Endothelial cell of umbilical vein (primary cell): Measurements from ENCODE around the gene NEU1. TPM values are rescaled to one million over a fixed set of nuclear protein-coding genes. Genes with fewer than 3 reads are reported as not detected.
A peak's percentile ranks its signal among the peaks of the same experiment; 100 is the strongest.

Experiments used
- BruUV-seq: library from RNA; stranded (reverse); fragments of 400-500 nt; replicated peaks from 2 replicates; lab custom pipeline; 2021; lab: Mats Ljungman, UMichigan
- CTCF ChIA-PET: fragments of 300-600, 350-600 bp; sonication (Branson Sonifier 250); formaldehyde crosslinking; loops from one replicate; lab custom pipeline; 2021; ENCODE audit warnings: antibody characterized with exemption, inconsistent platforms; lab: Charles Lee
- POLR2A ChIA-PET: fragments of 300-600, 350-600 bp; sonication (Branson Sonifier 250); formaldehyde crosslinking; loops from one replicate; lab custom pipeline; 2021; ENCODE audit warnings: antibody characterized with exemption, inconsistent platforms; lab: Charles Lee
- DNase-seq: peaks from one replicate; pipeline ENCODE4 v3.0.0-alpha.2; 2011; ENCODE audit warnings: low read depth, low spot score
- FAIRE-seq: peaks from 2 replicates; lab custom pipeline; 2011; peaks lifted over from hg19 to GRCh38; lab: Jason Lieb, UNC
- H2AFZ ChIP-seq: 2 replicates; pipeline ENCODE4 v1.6.0; 2012; ENCODE audit warnings: low read depth, low read length, control low read depth, inconsistent platforms
- H3K27ac ChIP-seq: 2 replicates; pipeline ENCODE4 v1.5.1; 2011; ENCODE audit warnings: low read depth, mild to moderate bottlenecking, control low read depth, low read length, moderate library complexity; ENCODE audit not compliant: insufficient read depth
- H3K27me3 ChIP-seq, 2 experiments: 2 replicates each; pipeline versions ENCODE4 v1.6.0 to v1.6.1; 2011; ENCODE audit warnings: low read length in 2 of 2, mixed read lengths in 1 of 2; ENCODE audit not compliant: control insufficient read depth in 2 of 2, insufficient read depth in 2 of 2
- H3K36me3 ChIP-seq, 2 experiments: 2 replicates in 1 of 2; 3 replicates in 1 of 2; pipeline ENCODE4 v1.5.1; 2011; ENCODE audit warnings: low read length in 2 of 2, mild to moderate bottlenecking in 1 of 2, moderate library complexity in 1 of 2; ENCODE audit not compliant: control insufficient read depth in 2 of 2, insufficient read depth in 2 of 2; ENCODE audit errors: extremely low read depth in 1 of 2
- H3K4me1 ChIP-seq: 3 replicates; pipeline ENCODE4 v1.5.1; 2011; ENCODE audit warnings: mild to moderate bottlenecking, low read length; ENCODE audit not compliant: control insufficient read depth, insufficient read depth; ENCODE audit errors: extremely low read depth
- H3K4me2 ChIP-seq: 2 replicates; pipeline ENCODE4 v1.6.1; 2011; ENCODE audit warnings: low read length, control low read depth, mixed read lengths; ENCODE audit not compliant: insufficient read depth
- H3K4me3 ChIP-seq, 3 experiments: fragments of 200-600 bp in 1 of 3; sonication (generic), shearing (Covaris generic) in 1 of 3; replicated peaks in 1 of 3; 2 replicates each; pipeline ENCODE4 v1.5.1; 2011 to 2016; ENCODE audit warnings: control low read depth in 3 of 3, low read length in 3 of 3, mild to moderate bottlenecking in 2 of 3, inconsistent platforms in 1 of 3, low read depth in 1 of 3, moderate library complexity in 1 of 3; ENCODE audit not compliant: insufficient read depth in 1 of 3
- H3K79me2 ChIP-seq: 2 replicates; pipeline ENCODE4 v1.6.0; 2012; ENCODE audit warnings: low read length, inconsistent platforms; ENCODE audit not compliant: control insufficient read depth, insufficient read depth
- H3K9ac ChIP-seq: replicated peaks from 2 replicates; pipeline ENCODE3; 2011; ENCODE audit warnings: low read length, control low read depth; ENCODE audit not compliant: insufficient read depth; ENCODE audit errors: extremely low read depth
- H3K9me1 ChIP-seq: replicated peaks from 3 replicates; pipeline ENCODE4 v1.6.0; 2011; ENCODE audit warnings: mild to moderate bottlenecking, low read length; ENCODE audit not compliant: control insufficient read depth, insufficient read depth; ENCODE audit errors: extremely low read depth
- H3K9me3 ChIP-seq: replicated peaks from 2 replicates; pipeline ENCODE4 v1.5.1; 2012; ENCODE audit warnings: low read length, inconsistent platforms; ENCODE audit not compliant: control insufficient read depth, insufficient read depth
- H4K20me1 ChIP-seq: replicated peaks from 2 replicates; pipeline ENCODE3; 2011; ENCODE audit warnings: mild to moderate bottlenecking, low read length; ENCODE audit not compliant: control insufficient read depth, insufficient read depth; ENCODE audit errors: extremely low read depth
- EZH2 ChIP-seq: IDR thresholded peaks from 2 replicates; pipeline ENCODE4 v1.6.1; 2012; ENCODE audit warnings: borderline replicate concordance, low read depth, mild to moderate bottlenecking, moderate library complexity, low read length, inconsistent platforms; ENCODE audit not compliant: severe bottlenecking
- FOS ChIP-seq: IDR thresholded peaks from 2 replicates; pipeline ENCODE4 v1.6.1; 2011; ENCODE audit warnings: mild to moderate bottlenecking, low read length, moderate library complexity, borderline replicate concordance; ENCODE audit not compliant: insufficient read depth
- JUN ChIP-seq: IDR thresholded peaks from 2 replicates; pipeline ENCODE4 v1.6.1; 2011; ENCODE audit warnings: borderline replicate concordance, low read depth; ENCODE audit not compliant: insufficient read length, insufficient read depth
- MAX ChIP-seq: IDR thresholded peaks from 2 replicates; pipeline ENCODE4 v1.6.1; 2011; ENCODE audit not compliant: insufficient read depth, insufficient read length
- MYC ChIP-seq: IDR thresholded peaks from one replicate; pipeline ENCODE4 v1.6.1; 2011; ENCODE audit warnings: mild to moderate bottlenecking, low read depth, low read length
- POLR2A ChIP-seq: IDR thresholded peaks from 2 replicates; pipeline ENCODE4 v1.6.1; 2012; ENCODE audit warnings: low read depth, mild to moderate bottlenecking, control low read depth, low read length
- POLR2AphosphoS5 ChIP-seq: IDR thresholded peaks from 2 replicates; pipeline ENCODE4 v1.6.1; 2012; ENCODE audit warnings: low read depth, mild to moderate bottlenecking, control low read depth, low read length, moderate library complexity; ENCODE audit not compliant: insufficient read depth
- dilution Hi-C: fragments of 300-500 bp; cut with MboI; formaldehyde crosslinking; loops from one replicate; pipeline ENCODE4 v1.15.0; 2019; ENCODE audit warnings: low sequenced_read_pairs; ENCODE audit not compliant: extremely low pct_ligation_motif_present
- intact Hi-C: fragments of 100-400 bp; cut with micrococcal nuclease; formaldehyde crosslinking; loops from one replicate; pipeline ENCODE4 v1.10.0; 2022
- polyA plus RNA-seq, 4 experiments: library from polyadenylated mRNA; depleted of rRNA in 3 of 4; stranded (reverse) in 3 of 4; unstranded in 1 of 4; fragments of >200 nt; gene quantifications; 2 replicates each; pipeline versions ENCODE4 v1.2.1 to v1.2.3, GENCODE V29; 2011 to 2012; ENCODE audit warnings: missing spikeins in 1 of 4
- total RNA-seq: library from RNA; stranded (reverse); gene quantifications from 2 replicates; pipeline ENCODE4 v1.2.3, GENCODE V29; 2021
- TF ChIP-seq, protein P1 (sequence below), 2 donors: IDR thresholded peaks; 1 replicate in 1 of 2; 2 replicates in 1 of 2; pipeline ENCODE4 v1.5.1; 2011; ENCODE audit warnings: low read length in 2 of 2, mild to moderate bottlenecking in 2 of 2, moderate library complexity in 2 of 2, control low read depth in 1 of 2, inconsistent platforms in 1 of 2, low read depth in 1 of 2; ENCODE audit not compliant: insufficient read depth in 1 of 2; ENCODE audit errors: extremely low read depth in 1 of 2

NEU1 gene
- total and polyA plus RNA-seq, 2 donors (not counting 3 experiments of a cell fraction or from before 2014, with no cell fraction given) = 62.8 to 111 TPM

- peaks cover 21% of the 10 kb centered on the region for H3K4me1 ChIP-seq
- FAIRE-seq (no peak), DNase-seq (peak; percentile 96)
- peak overlapping the region; percentile 14 for H2AFZ ChIP-seq
- peak overlapping the region; percentile 30 for H3K9ac ChIP-seq
- POLR2A ChIA-PET = interaction anchor here (0.6 to 2.3 kb wide), 13 partner anchors 8 to 156 kb away, joined by 3 to 43 read pairs (median 4); partner anchors contain the start of genes HSPA1B, LSM2, MSH5 and NEU1
- H3K36me3 ChIP-seq = no peaks in the 10 kb centered on the region
- H4K20me1 ChIP-seq = no peaks in the 10 kb centered on the region
- H3K9me1 ChIP-seq = no peaks in the 10 kb centered on the region
- H3K4me2 ChIP-seq = peak overlapping the region; percentile 54
- CTCF ChIA-PET = interaction anchor here (0.6 to 3.3 kb wide), 10 partner anchors 8 to 133 kb away, joined by 3 to 18 read pairs (median 4); partner anchors contain the start of genes HSPA1B, LSM2, LY6G5C and VARS1
- no peaks in the 10 kb centered on the region for H3K9me3 ChIP-seq
- TF ChIP-seq JUN (no peak), FOS (no peak), MAX (no peak), EZH2 (no peak), POLR2AphosphoS5 (no peak), POLR2A (peak; percentile 18)
- BruUV-seq = no TSS peak
- H3K27me3 ChIP-seq = no peaks in the 10 kb centered on the region
- peaks cover 16% of the 10 kb centered on the region for H3K79me2 ChIP-seq
- peak overlapping the region; percentile 65 for H3K27ac ChIP-seq
- intact Hi-C loops (loop anchor here (2.0 kb wide), 1 partner anchor 20 kb away; the partner anchor contains the start of gene VARS1), dilution Hi-C loops (no loop called here)
- H3K4me3 ChIP-seq = peak overlapping the region; percentile 33 to 83 (median 37)
Measured at GRCh38 chr6:31814677-31815024, 48.0 kb downstream of the NEU1 start.

DNA sequence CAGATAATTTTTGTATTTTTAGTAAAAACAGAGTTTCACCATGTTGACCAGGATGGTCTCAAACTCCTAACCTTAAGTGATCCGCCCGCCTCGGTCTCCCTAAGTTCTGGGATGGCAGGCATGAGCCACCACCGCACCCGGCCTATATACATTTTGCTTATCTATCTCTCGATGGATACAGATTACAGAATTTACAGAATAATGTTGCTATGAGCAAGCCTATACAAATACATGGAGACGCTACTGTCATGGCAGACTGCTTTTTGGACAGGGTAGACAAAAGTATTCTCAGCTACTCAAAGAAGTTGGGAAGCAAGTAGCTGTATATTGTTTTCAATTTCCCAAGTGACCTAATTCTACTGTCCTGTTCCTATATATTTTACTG is 49.2 kb downstream of the NEU1 start:
- intact Hi-C loops = no loop called here
- no TSS peak for BruUV-seq

More for the DNA sequence above, 49.2 kb downstream of the NEU1 start:
- peak; percentile 62 for FAIRE-seq
- Histone ChIP-seq H3K79me2 (peaks cover 13% of the 10 kb centered on the region), H3K4me2 (peak overlapping the region; percentile 79), H3K9me1 (no peaks in the 10 kb centered on the region), H4K20me1 (no peaks in the 10 kb centered on the region), H3K27me3 (no peaks in the 10 kb centered on the region), H2AFZ (peak overlapping the region; percentile 82), H3K9ac (peak overlapping the region; percentile 54), H3K4me3 (no peak overlapping the region), H3K9me3 (no peaks in the 10 kb centered on the region), H3K27ac (no peak overlapping the region), H3K4me1 (peaks cover 20% of the 10 kb centered on the region), H3K36me3 (no peaks in the 10 kb centered on the region)
- CTCF ChIA-PET = interaction anchor here (1.0 to 3.3 kb wide), 6 partner anchors 14 to 84 kb away, joined by 3 to 18 read pairs (median 8); partner anchors contain the start of genes HSPA1B and VARS1
- POLR2A ChIA-PET = interaction anchor here (1.4 to 2.3 kb wide), 3 partner anchors 13 to 76 kb away, joined by 6 to 43 read pairs (median 11); partner anchors contain the start of gene HSPA1B
- TF ChIP-seq FOS (no peak), MYC (no peak), POLR2AphosphoS5 (no peak)
- TF ChIP-seq, protein P1, sequence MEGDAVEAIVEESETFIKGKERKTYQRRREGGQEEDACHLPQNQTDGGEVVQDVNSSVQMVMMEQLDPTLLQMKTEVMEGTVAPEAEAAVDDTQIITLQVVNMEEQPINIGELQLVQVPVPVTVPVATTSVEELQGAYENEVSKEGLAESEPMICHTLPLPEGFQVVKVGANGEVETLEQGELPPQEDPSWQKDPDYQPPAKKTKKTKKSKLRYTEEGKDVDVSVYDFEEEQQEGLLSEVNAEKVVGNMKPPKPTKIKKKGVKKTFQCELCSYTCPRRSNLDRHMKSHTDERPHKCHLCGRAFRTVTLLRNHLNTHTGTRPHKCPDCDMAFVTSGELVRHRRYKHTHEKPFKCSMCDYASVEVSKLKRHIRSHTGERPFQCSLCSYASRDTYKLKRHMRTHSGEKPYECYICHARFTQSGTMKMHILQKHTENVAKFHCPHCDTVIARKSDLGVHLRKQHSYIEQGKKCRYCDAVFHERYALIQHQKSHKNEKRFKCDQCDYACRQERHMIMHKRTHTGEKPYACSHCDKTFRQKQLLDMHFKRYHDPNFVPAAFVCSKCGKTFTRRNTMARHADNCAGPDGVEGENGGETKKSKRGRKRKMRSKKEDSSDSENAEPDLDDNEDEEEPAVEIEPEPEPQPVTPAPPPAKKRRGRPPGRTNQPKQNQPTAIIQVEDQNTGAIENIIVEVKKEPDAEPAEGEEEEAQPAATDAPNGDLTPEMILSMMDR (IDR thresholded peaks at IDR 0.05; ENCODE audit: extremely low read depth in 1 of 2, insufficient read depth in 1 of 2, low read depth in 1 of 2, low read length in 2 of 2) = no peak
- DNase-seq = no peak
- dilution Hi-C loops = no loop called here
